Measurements from ENCODE around the gene HDAC4.

The HDAC4 gene

DNA sequence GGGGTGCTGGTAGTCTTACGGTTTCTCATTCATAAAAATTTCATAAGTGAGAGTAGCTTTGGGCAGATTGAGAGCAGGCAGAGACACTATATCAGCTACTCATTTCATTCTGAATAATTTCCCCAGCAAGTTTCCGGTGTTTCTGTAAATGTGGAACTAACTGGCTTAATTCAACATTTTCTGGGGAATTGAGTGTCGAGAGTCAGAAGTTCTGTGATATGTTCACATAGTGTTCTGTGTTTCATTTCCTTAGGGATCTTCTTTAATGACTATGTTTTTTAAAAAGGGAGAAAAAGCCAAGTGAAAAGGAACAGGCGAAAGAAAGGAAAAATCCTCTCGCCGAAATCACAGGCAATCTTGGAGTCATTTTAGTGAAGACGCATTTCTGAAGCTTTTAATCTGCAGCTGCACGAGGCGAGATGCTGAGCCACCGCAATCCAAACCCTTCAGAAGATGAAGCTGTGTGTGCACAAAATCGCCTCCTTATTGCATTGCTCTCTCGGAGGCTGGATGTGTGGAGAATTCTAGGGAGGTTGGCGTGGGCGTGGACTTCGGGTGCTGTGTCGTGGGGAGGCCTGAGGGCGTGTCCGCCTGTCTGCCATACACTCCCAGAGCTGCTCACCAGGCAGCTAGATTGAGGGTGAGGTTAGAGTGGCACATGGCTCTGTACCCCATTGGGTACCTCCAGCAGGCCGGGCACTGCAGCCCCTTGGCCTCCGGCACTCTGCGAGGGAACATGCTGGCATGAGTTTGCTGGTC is 38.4 kb upstream of the HDAC4 start (continued):
- TF ChIP-seq, protein P1, sequence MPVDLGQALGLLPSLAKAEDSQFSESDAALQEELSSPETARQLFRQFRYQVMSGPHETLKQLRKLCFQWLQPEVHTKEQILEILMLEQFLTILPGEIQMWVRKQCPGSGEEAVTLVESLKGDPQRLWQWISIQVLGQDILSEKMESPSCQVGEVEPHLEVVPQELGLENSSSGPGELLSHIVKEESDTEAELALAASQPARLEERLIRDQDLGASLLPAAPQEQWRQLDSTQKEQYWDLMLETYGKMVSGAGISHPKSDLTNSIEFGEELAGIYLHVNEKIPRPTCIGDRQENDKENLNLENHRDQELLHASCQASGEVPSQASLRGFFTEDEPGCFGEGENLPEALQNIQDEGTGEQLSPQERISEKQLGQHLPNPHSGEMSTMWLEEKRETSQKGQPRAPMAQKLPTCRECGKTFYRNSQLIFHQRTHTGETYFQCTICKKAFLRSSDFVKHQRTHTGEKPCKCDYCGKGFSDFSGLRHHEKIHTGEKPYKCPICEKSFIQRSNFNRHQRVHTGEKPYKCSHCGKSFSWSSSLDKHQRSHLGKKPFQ (tag by site-specific recombination; IDR thresholded peaks at IDR 0.05), result no peak
- TF ChIP-seq, protein P2, sequence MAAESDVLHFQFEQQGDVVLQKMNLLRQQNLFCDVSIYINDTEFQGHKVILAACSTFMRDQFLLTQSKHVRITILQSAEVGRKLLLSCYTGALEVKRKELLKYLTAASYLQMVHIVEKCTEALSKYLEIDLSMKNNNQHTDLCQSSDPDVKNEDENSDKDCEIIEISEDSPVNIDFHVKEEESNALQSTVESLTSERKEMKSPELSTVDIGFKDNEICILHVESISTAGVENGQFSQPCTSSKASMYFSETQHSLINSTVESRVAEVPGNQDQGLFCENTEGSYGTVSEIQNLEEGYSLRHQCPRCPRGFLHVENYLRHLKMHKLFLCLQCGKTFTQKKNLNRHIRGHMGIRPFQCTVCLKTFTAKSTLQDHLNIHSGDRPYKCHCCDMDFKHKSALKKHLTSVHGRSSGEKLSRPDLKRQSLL (tag by site-specific recombination; IDR thresholded peaks at IDR 0.05), result no peak
- TF ChIP-seq ZBTB17 (tag by site-specific recombination; IDR thresholded peaks at IDR 0.05) (no peak), KLF16 (tag by site-specific recombination; IDR thresholded peaks at IDR 0.05) (no peak), ZXDB (tag by site-specific recombination; IDR thresholded peaks at IDR 0.05) (no peak), ZNF514 (tag by site-specific recombination; IDR thresholded peaks at IDR 0.05) (no peak), ZNF600 (tag by site-specific recombination; IDR thresholded peaks at IDR 0.05) (no peak)
- TF ChIP-seq, protein P3, sequence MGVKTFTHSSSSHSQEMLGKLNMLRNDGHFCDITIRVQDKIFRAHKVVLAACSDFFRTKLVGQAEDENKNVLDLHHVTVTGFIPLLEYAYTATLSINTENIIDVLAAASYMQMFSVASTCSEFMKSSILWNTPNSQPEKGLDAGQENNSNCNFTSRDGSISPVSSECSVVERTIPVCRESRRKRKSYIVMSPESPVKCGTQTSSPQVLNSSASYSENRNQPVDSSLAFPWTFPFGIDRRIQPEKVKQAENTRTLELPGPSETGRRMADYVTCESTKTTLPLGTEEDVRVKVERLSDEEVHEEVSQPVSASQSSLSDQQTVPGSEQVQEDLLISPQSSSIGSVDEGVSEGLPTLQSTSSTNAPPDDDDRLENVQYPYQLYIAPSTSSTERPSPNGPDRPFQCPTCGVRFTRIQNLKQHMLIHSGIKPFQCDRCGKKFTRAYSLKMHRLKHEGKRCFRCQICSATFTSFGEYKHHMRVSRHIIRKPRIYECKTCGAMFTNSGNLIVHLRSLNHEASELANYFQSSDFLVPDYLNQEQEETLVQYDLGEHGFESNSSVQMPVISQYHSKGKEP (tag by site-specific recombination; IDR thresholded peaks at IDR 0.05), result no peak
- TF ChIP-seq, protein P4, sequence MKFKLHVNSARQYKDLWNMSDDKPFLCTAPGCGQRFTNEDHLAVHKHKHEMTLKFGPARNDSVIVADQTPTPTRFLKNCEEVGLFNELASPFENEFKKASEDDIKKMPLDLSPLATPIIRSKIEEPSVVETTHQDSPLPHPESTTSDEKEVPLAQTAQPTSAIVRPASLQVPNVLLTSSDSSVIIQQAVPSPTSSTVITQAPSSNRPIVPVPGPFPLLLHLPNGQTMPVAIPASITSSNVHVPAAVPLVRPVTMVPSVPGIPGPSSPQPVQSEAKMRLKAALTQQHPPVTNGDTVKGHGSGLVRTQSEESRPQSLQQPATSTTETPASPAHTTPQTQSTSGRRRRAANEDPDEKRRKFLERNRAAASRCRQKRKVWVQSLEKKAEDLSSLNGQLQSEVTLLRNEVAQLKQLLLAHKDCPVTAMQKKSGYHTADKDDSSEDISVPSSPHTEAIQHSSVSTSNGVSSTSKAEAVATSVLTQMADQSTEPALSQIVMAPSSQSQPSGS (tag by site-specific recombination; IDR thresholded peaks at IDR 0.05; ENCODE audit: low read depth), result no peak

DNA sequence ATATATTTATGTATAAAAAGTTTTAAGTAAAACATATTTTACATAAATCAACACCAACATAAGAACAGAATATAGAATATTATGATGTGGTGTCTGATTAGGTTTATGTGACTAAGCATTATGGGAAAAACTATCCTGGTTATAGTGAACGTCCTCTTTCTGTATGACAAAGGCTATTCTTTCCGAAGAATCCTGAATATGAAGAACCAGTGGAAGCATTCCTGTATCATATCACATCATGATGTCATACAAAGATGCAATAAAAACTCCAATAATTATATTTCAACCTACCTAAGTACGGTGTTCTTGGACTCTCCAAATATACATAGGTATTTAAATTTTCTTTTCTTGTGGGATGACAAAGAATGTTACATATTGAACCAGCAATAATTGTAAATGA is 37.5 kb upstream of the HDAC4 start:
- H3K4me1 ChIP-seq (ENCODE audit: control insufficient read depth, insufficient read depth, low read length), result no peaks in the 10 kb centered on the region
- POLR2A ChIA-PET, result no interaction called here
- no peaks in the 10 kb centered on the region for H3K36me3 ChIP-seq (ENCODE audit: control insufficient read depth in 2 of 2, insufficient read depth in 1 of 2, low read length in 2 of 2)
- no peaks in the 10 kb centered on the region for H3K9me3 ChIP-seq (ENCODE audit: control insufficient read depth, insufficient read depth, low read depth, low read length)
- CTCF ChIA-PET, result no interaction called here
- no peak overlapping the region for H3K27ac ChIP-seq (ENCODE audit: extremely low read depth, low read depth, low read length)
- no peak overlapping the region for H3K4me3 ChIP-seq (ENCODE audit: low read depth, low read length)
- TF ChIP-seq ZNF433 (tag by site-specific recombination; IDR thresholded peaks at IDR 0.05; ENCODE audit: low read depth) (no peak), ZNF558 (tag by site-specific recombination; IDR thresholded peaks at IDR 0.05) (no peak), HOXD13 (CRISPR knock-in tag; IDR thresholded peaks at IDR 0.05; ENCODE audit: borderline replicate concordance) (no peak), ZNF701 (tag by site-specific recombination; IDR thresholded peaks at IDR 0.05) (no peak), ZNF391 (tag by site-specific recombination; IDR thresholded peaks at IDR 0.05; ENCODE audit: borderline replicate concordance, low read depth) (no peak), ZNF292 (tag by site-specific recombination; IDR thresholded peaks at IDR 0.05; ENCODE audit: borderline replicate concordance, low read depth) (no peak), ZNF341 (tag by site-specific recombination; IDR thresholded peaks at IDR 0.05; ENCODE audit: low read depth) (no peak), ZFP37 (tag by site-specific recombination; IDR thresholded peaks at IDR 0.05) (no peak), ZNF138 (tag by site-specific recombination; IDR thresholded peaks at IDR 0.05; ENCODE audit: borderline replicate concordance) (no peak)
- TF ChIP-seq, protein P5, sequence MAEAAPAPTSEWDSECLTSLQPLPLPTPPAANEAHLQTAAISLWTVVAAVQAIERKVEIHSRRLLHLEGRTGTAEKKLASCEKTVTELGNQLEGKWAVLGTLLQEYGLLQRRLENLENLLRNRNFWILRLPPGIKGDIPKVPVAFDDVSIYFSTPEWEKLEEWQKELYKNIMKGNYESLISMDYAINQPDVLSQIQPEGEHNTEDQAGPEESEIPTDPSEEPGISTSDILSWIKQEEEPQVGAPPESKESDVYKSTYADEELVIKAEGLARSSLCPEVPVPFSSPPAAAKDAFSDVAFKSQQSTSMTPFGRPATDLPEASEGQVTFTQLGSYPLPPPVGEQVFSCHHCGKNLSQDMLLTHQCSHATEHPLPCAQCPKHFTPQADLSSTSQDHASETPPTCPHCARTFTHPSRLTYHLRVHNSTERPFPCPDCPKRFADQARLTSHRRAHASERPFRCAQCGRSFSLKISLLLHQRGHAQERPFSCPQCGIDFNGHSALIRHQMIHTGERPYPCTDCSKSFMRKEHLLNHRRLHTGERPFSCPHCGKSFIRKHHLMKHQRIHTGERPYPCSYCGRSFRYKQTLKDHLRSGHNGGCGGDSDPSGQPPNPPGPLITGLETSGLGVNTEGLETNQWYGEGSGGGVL (tag by site-specific recombination; IDR thresholded peaks at IDR 0.05), result no peak
- TF ChIP-seq, protein P6, sequence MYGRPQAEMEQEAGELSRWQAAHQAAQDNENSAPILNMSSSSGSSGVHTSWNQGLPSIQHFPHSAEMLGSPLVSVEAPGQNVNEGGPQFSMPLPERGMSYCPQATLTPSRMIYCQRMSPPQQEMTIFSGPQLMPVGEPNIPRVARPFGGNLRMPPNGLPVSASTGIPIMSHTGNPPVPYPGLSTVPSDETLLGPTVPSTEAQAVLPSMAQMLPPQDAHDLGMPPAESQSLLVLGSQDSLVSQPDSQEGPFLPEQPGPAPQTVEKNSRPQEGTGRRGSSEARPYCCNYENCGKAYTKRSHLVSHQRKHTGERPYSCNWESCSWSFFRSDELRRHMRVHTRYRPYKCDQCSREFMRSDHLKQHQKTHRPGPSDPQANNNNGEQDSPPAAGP (tag by site-specific recombination; IDR thresholded peaks at IDR 0.05), result no peak
- TF ChIP-seq, protein P7, sequence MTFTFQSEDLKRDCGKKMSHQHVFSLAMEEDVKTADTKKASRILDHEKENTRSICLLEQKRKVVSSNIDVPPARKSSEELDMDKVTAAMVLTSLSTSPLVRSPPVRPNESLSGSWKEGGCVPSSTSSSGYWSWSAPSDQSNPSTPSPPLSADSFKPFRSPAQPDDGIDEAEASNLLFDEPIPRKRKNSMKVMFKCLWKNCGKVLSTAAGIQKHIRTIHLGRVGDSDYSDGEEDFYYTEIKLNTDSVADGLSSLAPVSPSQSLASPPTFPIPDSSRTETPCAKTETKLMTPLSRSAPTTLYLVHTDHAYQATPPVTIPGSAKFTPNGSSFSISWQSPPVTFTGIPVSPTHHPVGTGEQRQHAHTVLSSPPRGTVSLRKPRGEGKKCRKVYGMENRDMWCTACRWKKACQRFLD (tag by site-specific recombination; IDR thresholded peaks at IDR 0.05), result no peak
- TF ChIP-seq, protein P8, sequence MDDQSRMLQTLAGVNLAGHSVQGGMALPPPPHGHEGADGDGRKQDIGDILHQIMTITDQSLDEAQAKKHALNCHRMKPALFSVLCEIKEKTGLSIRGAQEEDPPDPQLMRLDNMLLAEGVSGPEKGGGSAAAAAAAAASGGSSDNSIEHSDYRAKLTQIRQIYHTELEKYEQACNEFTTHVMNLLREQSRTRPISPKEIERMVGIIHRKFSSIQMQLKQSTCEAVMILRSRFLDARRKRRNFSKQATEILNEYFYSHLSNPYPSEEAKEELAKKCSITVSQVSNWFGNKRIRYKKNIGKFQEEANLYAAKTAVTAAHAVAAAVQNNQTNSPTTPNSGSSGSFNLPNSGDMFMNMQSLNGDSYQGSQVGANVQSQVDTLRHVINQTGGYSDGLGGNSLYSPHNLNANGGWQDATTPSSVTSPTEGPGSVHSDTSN (CRISPR knock-in tag; IDR thresholded peaks at IDR 0.05), result no peak
- TF ChIP-seq, protein P9, sequence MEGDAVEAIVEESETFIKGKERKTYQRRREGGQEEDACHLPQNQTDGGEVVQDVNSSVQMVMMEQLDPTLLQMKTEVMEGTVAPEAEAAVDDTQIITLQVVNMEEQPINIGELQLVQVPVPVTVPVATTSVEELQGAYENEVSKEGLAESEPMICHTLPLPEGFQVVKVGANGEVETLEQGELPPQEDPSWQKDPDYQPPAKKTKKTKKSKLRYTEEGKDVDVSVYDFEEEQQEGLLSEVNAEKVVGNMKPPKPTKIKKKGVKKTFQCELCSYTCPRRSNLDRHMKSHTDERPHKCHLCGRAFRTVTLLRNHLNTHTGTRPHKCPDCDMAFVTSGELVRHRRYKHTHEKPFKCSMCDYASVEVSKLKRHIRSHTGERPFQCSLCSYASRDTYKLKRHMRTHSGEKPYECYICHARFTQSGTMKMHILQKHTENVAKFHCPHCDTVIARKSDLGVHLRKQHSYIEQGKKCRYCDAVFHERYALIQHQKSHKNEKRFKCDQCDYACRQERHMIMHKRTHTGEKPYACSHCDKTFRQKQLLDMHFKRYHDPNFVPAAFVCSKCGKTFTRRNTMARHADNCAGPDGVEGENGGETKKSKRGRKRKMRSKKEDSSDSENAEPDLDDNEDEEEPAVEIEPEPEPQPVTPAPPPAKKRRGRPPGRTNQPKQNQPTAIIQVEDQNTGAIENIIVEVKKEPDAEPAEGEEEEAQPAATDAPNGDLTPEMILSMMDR (tag by site-specific recombination; IDR thresholded peaks at IDR 0.05), result no peak
